ENCODE data around the gene MDP1. TPM values are rescaled to one million over a fixed set of nuclear protein-coding genes. Genes with fewer than 3 reads are reported as not detected.

The MDP1 gene
- total RNA-seq, 1 experiment from 2014 or later: 7.4 TPM

GRCh38 chr14:24177041-24177825 is 38.6 kb downstream of the MDP1 start:
- Mint-ChIP-seq H3K9me3 (ENCODE audit: low read depth, unreplicated experiment) (no peaks in the 10 kb centered on the region), H3K4me3 (ENCODE audit: low read depth, unreplicated experiment) (no peak overlapping the region), H3K27ac (ENCODE audit: unreplicated experiment) (no peak overlapping the region), H3K4me1 (ENCODE audit: low read depth, unreplicated experiment) (no peaks in the 10 kb centered on the region), H3K36me3 (ENCODE audit: insufficient read depth, unreplicated experiment) (peaks cover 63% of the 10 kb centered on the region), H3K27me3 (ENCODE audit: unreplicated experiment) (no peaks in the 10 kb centered on the region)
- no peak for DNase-seq
- no peak for TF ChIP-seq CTCF (IDR thresholded peaks at IDR 0.05; ENCODE audit: unreplicated experiment)
- CTCF ChIA-PET: no interaction called here
- no TSS peak for BruUV-seq (replicated peaks)
- intact Hi-C loops (cut with micrococcal nuclease; ENCODE audit: unreplicated experiment): no loop called here

- Mint-ChIP-seq H3K27me3 (ENCODE audit: unreplicated experiment) (no peaks in the 10 kb centered on the region), H3K27ac (ENCODE audit: unreplicated experiment) (no peak overlapping the region), H3K4me1 (ENCODE audit: low read depth, unreplicated experiment) (no peaks in the 10 kb centered on the region), H3K9me3 (ENCODE audit: low read depth, unreplicated experiment) (no peaks in the 10 kb centered on the region), H3K36me3 (ENCODE audit: insufficient read depth, unreplicated experiment) (peaks cover 66% of the 10 kb centered on the region), H3K4me3 (ENCODE audit: low read depth, unreplicated experiment) (no peak overlapping the region)
- intact Hi-C loops (cut with micrococcal nuclease; ENCODE audit: unreplicated experiment): no loop called here
- no TSS peak for BruUV-seq (replicated peaks)
- no peak for DNase-seq
- no peak for TF ChIP-seq CTCF (IDR thresholded peaks at IDR 0.05; ENCODE audit: unreplicated experiment)
- CTCF ChIA-PET: no interaction called here
Observed at GRCh38 chr14:24176599-24176998, 39.3 kb downstream of the MDP1 start.

- Mint-ChIP-seq H3K27ac (ENCODE audit: unreplicated experiment) (peak overlapping the region; percentile 24), H3K9me3 (ENCODE audit: low read depth, unreplicated experiment) (no peaks in the 10 kb centered on the region), H3K4me1 (ENCODE audit: low read depth, unreplicated experiment) (no peaks in the 10 kb centered on the region), H3K36me3 (ENCODE audit: insufficient read depth, unreplicated experiment) (peaks cover 40% of the 10 kb centered on the region), H3K27me3 (ENCODE audit: unreplicated experiment) (no peaks in the 10 kb centered on the region), H3K4me3 (ENCODE audit: low read depth, unreplicated experiment) (no peak overlapping the region)
- intact Hi-C loops (cut with micrococcal nuclease; ENCODE audit: unreplicated experiment): no loop called here
- DNase-seq: no peak
- CTCF ChIA-PET: no interaction called here
- no TSS peak for BruUV-seq (replicated peaks)
- no peak for TF ChIP-seq CTCF (IDR thresholded peaks at IDR 0.05; ENCODE audit: unreplicated experiment)
Observed at GRCh38 chr14:24172871-24173281, 43.0 kb downstream of the MDP1 start.

GRCh38 chr14:24172261-24172860 is 43.5 kb downstream of the MDP1 start:
- intact Hi-C loops (cut with micrococcal nuclease; ENCODE audit: unreplicated experiment): no loop called here
- H3K36me3 Mint-ChIP-seq (ENCODE audit: insufficient read depth, unreplicated experiment): peaks cover 40% of the 10 kb centered on the region
- H3K27me3 Mint-ChIP-seq (ENCODE audit: unreplicated experiment): no peaks in the 10 kb centered on the region
- H3K9me3 Mint-ChIP-seq (ENCODE audit: low read depth, unreplicated experiment): no peaks in the 10 kb centered on the region
- BruUV-seq (replicated peaks): no TSS peak
- CTCF ChIA-PET: no interaction called here
- no peak for DNase-seq
- no peak overlapping the region for H3K4me3 Mint-ChIP-seq (ENCODE audit: low read depth, unreplicated experiment)
- H3K27ac Mint-ChIP-seq (ENCODE audit: unreplicated experiment): no peak overlapping the region
- H3K4me1 Mint-ChIP-seq (ENCODE audit: low read depth, unreplicated experiment): no peaks in the 10 kb centered on the region
- no peak for TF ChIP-seq CTCF (IDR thresholded peaks at IDR 0.05; ENCODE audit: unreplicated experiment)
